HG03108 (cell line): ENCODE data around the gene RAB22A.
"Not testable (repeated sequence)": the region's sequence is repeated elsewhere in the genome, so short reads cannot be mapped to it uniquely, and the experiment has no call there.

ENCODE experiments used
- ATAC-seq: cut with Tn5 transposase; IDR thresholded peaks from one replicate; pipeline ENCODE4 v1.9.1; 2021; ENCODE audit warnings: moderate library complexity; ENCODE audit not compliant: unreplicated experiment

Gene RAB22A

GRCh38 chr20:58407966-58408557 is 98.5 kb downstream of the RAB22A start:
- ATAC-seq = peak; percentile 56

GRCh38 chr20:58408603-58409246 is 99.2 kb downstream of the RAB22A start:
- no peak for ATAC-seq

DNA sequence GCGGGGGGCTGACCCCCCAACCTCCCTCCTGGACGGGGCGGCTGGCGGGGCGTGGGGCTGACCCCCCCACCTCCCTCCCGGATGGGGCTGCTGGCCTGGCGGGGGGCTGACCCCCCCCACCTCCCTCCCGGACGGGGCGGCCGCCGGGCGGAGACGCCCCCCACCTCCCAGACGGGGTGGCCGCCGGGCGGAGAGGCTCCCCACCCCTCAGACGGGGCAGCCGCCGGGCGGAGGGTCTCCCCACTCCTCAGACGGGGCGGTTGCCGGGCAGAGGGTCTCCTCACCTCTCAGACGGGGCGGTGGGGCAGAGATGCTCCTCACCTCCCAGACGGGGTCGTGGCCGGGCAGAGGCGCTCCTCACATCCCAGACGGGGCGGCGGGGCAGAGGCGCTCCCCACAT is 104.7 kb downstream of the RAB22A start:
- not testable (repeated sequence) for ATAC-seq

DNA sequence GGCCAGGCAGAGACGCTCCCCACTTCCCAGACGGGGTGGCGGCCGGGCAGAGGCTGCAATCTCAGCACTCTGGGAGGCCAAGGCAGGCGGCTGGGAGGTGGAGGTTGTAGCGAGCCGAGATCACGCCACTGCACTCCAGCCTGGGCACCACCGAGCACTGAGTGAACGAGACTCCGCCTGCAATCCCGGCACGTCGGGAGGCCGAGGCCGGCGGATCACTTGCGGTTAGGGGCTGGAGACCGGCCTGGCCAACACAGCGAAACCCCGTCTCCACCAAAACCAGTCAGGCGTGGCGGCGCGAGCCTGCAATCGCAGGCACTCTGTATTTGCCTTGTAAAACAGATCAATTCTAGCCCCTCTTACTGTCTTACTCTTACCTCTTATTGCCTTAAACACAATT is 105.3 kb downstream of the RAB22A start:
- ATAC-seq = not testable (repeated sequence)

GRCh38 chr20:58416057-58416456 is 106.5 kb downstream of the RAB22A start:
- ATAC-seq = no peak

- ATAC-seq = no peak
Observed at GRCh38 chr20:58416835-58417234, 107.3 kb downstream of the RAB22A start.
